SK-N-SH (cell line): ENCODE results near the gene IL1F10. TPM values are rescaled to one million over a fixed set of nuclear protein-coding genes. Genes with fewer than 3 reads are reported as not detected.

Experiments used
- CTCF ChIA-PET: fragments of 300-600, 350-600 bp; formaldehyde crosslinking; extraction: SDS; loops from one replicate; lab custom pipeline; 2021; lab: Yijun Ruan, JAX
- POLR2A ChIA-PET: fragments of 350-600 bp; sonication (Branson Sonifier 250); formaldehyde crosslinking; extraction: SDS; loops from one replicate; lab custom pipeline; 2020; ENCODE audit warnings: antibody characterized with exemption, inconsistent platforms; lab: Yijun Ruan, JAX
- DNase-seq: peaks from one replicate; pipeline ENCODE4 v3.0.0; 2012
- H2AFZ ChIP-seq: fragments of 200-600 bp; sonication (generic); 2 replicates; pipeline ENCODE4 v1.8.1; 2016; ENCODE audit warnings: antibody characterized with exemption, mild to moderate bottlenecking, low read depth
- H3F3A ChIP-seq: fragments of 200-600 bp; sonication (generic); replicated peaks from 2 replicates; pipeline ENCODE3; 2016; ENCODE audit warnings: antibody characterized with exemption, mild to moderate bottlenecking; ENCODE audit not compliant: insufficient read depth
- H3K27ac ChIP-seq, 2 experiments: fragments of 200-500 bp in 1 of 2; fragments of 200-600 bp in 1 of 2; sonication (Bioruptor generic) in 1 of 2; sonication (generic), shearing (Covaris generic) in 1 of 2; 2 replicates each; pipeline versions ENCODE4 v1.5.1 to v1.6.1; 2014 to 2016; ENCODE audit warnings: low read depth in 2 of 2, inconsistent platforms in 1 of 2, low read length in 1 of 2, mild to moderate bottlenecking in 1 of 2, mixed read lengths in 1 of 2
- H3K27me3 ChIP-seq: fragments of 200-600 bp; sonication (generic), shearing (Covaris generic); 2 replicates; pipeline ENCODE4 v1.6.1; 2016; ENCODE audit warnings: mixed run types; ENCODE audit not compliant: insufficient read depth
- H3K36me3 ChIP-seq, 2 experiments: fragments of 200-500 bp in 1 of 2; fragments of 200-600 bp in 1 of 2; sonication (Bioruptor generic) in 1 of 2; sonication (generic) in 1 of 2; replicated peaks in 1 of 2; 2 replicates each; pipeline versions ENCODE3 to v1.5.1; 2014 to 2016; ENCODE audit warnings: low read length in 1 of 2, mild to moderate bottlenecking in 1 of 2; ENCODE audit not compliant: insufficient read depth in 2 of 2, control insufficient read depth in 1 of 2
- H3K4me1 ChIP-seq, 2 experiments: fragments of 200-500 bp in 1 of 2; fragments of 200-600 bp in 1 of 2; sonication (Bioruptor generic) in 1 of 2; sonication (generic), shearing (Covaris generic) in 1 of 2; 2 replicates each; pipeline versions ENCODE4 v1.5.1 to v1.6.1; 2014 to 2016; ENCODE audit warnings: low read depth in 1 of 2, low read length in 1 of 2, mixed run types in 1 of 2; ENCODE audit not compliant: insufficient read depth in 2 of 2, control insufficient read depth in 1 of 2
- H3K4me2 ChIP-seq: fragments of 200-600 bp; sonication (generic), shearing (Covaris generic); 2 replicates; pipeline ENCODE4 v1.6.1; 2017; ENCODE audit warnings: mixed run types
- H3K4me3 ChIP-seq, 2 experiments: fragments of 200-500 bp in 1 of 2; fragments of 200-600 bp in 1 of 2; sonication (Bioruptor generic) in 1 of 2; sonication (generic), shearing (Covaris generic) in 1 of 2; 2 replicates each; pipeline versions ENCODE4 v1.5.1 to v1.8.1; 2014 to 2016; ENCODE audit warnings: low read depth in 2 of 2, inconsistent platforms in 1 of 2, low read length in 1 of 2, mild to moderate bottlenecking in 1 of 2, mixed read lengths in 1 of 2, moderate library complexity in 1 of 2
- H3K79me2 ChIP-seq: fragments of 200-600 bp; sonication (generic); 2 replicates; pipeline ENCODE4 v1.8.1; 2017; ENCODE audit warnings: mild to moderate bottlenecking; ENCODE audit not compliant: insufficient read depth
- H3K9ac ChIP-seq: fragments of 200-600 bp; sonication (generic); 2 replicates; pipeline ENCODE4 v1.6.1; 2017; ENCODE audit warnings: mixed run types
- H3K9me2 ChIP-seq: fragments of 200-600 bp; sonication (generic); 2 replicates; pipeline ENCODE4 v1.6.1; 2017; ENCODE audit warnings: mixed run types
- H3K9me3 ChIP-seq: fragments of 200-600 bp; sonication (generic); 2 replicates; pipeline ENCODE4 v1.6.1; 2017; ENCODE audit warnings: mixed run types, mild to moderate bottlenecking, moderate library complexity
- H4K20me1 ChIP-seq: fragments of 200-600 bp; sonication (generic); 2 replicates; pipeline ENCODE4 v1.6.1; 2017; ENCODE audit warnings: mild to moderate bottlenecking, mixed run types; ENCODE audit not compliant: insufficient read depth
- CTCF ChIP-seq: fragments of 200-600 bp; sonication (generic); IDR thresholded peaks from 2 replicates; pipeline ENCODE4 v1.6.1; 2017; ENCODE audit warnings: antibody characterized with exemption, mild to moderate bottlenecking, moderate library complexity
- EP300 ChIP-seq, 2 experiments: IDR thresholded peaks; 2 replicates each; pipeline versions ENCODE4 v1.4.0 to v1.6.1; 2012; ENCODE audit warnings: borderline replicate concordance in 1 of 2, low read depth in 1 of 2, low read length in 1 of 2
- FOXJ3 ChIP-seq: sonication (generic); formaldehyde crosslinking; IDR thresholded peaks from 2 replicates; pipeline ENCODE4 v1.5.1; 2020; ENCODE audit warnings: mild to moderate bottlenecking, missing genetic modification reagents
- FOXM1 ChIP-seq: IDR thresholded peaks from 2 replicates; pipeline ENCODE4 v1.4.0; 2012; ENCODE audit warnings: low read depth, mild to moderate bottlenecking
- GABPA ChIP-seq: IDR thresholded peaks from 2 replicates; pipeline ENCODE4 v1.4.0; 2012; ENCODE audit warnings: low read depth, mild to moderate bottlenecking
- JUND ChIP-seq: IDR thresholded peaks from 2 replicates; pipeline ENCODE4 v1.4.0; 2012
- MEF2A ChIP-seq: IDR thresholded peaks from 2 replicates; pipeline ENCODE4 v1.4.0; 2012; ENCODE audit warnings: low read depth, borderline replicate concordance
- MXI1 ChIP-seq: IDR thresholded peaks from 2 replicates; pipeline ENCODE4 v1.6.1; 2012; ENCODE audit warnings: mild to moderate bottlenecking, low read depth, low read length, improper control_type of control experiment
- POLR2AphosphoS5 ChIP-seq: IDR thresholded peaks from 2 replicates; pipeline ENCODE4 v1.6.1; 2012; ENCODE audit warnings: low read depth, low read length
- RAD21 ChIP-seq: IDR thresholded peaks from 2 replicates; pipeline ENCODE4 v1.6.1; 2012; ENCODE audit warnings: mild to moderate bottlenecking, low read length
- RCOR1 ChIP-seq: fragments of 150-350 bp; IDR thresholded peaks from 2 replicates; pipeline ENCODE4 v1.6.1; 2017; ENCODE audit warnings: antibody characterized with exemption, low read length
- RXRA ChIP-seq: IDR thresholded peaks from 2 replicates; pipeline ENCODE4 v1.4.0; 2012; ENCODE audit warnings: low read depth, mild to moderate bottlenecking, borderline replicate concordance
- SMC3 ChIP-seq: IDR thresholded peaks from 2 replicates; pipeline ENCODE4 v1.6.1; 2012; ENCODE audit warnings: low read depth, low read length, improper control_type of control experiment
- TCF12 ChIP-seq: IDR thresholded peaks from 2 replicates; pipeline ENCODE4 v1.4.0; 2012
- TEAD4 ChIP-seq: IDR thresholded peaks from 2 replicates; pipeline ENCODE4 v1.4.0; 2012; ENCODE audit warnings: mild to moderate bottlenecking, borderline replicate concordance; ENCODE audit not compliant: insufficient read depth
- polyA plus RNA-seq, 3 experiments: library from polyadenylated mRNA; depleted of rRNA; stranded (reverse); fragments of >200 nt; gene quantifications; 2 replicates each; pipeline ENCODE4 v1.2.3, GENCODE V29; 2012
- TF ChIP-seq, protein P1 (sequence below): fragments of 150-350 bp; IDR thresholded peaks from 2 replicates; pipeline ENCODE4 v1.6.1; 2016; ENCODE audit warnings: mild to moderate bottlenecking, low read depth, low read length
- TF ChIP-seq, protein P2 (sequence below): IDR thresholded peaks from 2 replicates; pipeline ENCODE4 v1.6.1; 2012; ENCODE audit warnings: mild to moderate bottlenecking, low read depth, low read length, moderate library complexity
- TF ChIP-seq, protein P3 (sequence below): IDR thresholded peaks from 2 replicates; pipeline ENCODE4; 2012

Gene IL1F10
- polyA plus RNA-seq, 1 of the 3 experiments (the other 2 are of a cell fraction) = not detected

- Histone ChIP-seq H3K36me3 (no peaks in the 10 kb centered on the region), H3K4me2 (no peak overlapping the region), H3K9me3 (no peaks in the 10 kb centered on the region), H3F3A (no peaks in the 10 kb centered on the region), H2AFZ (no peak overlapping the region), H3K79me2 (no peaks in the 10 kb centered on the region), H3K27me3 (no peaks in the 10 kb centered on the region; the same call in 1 of the 2 replicates), H3K27ac (no peak overlapping the region), H3K4me1 (no peaks in the 10 kb centered on the region), H3K4me3 (no peak overlapping the region), H3K9ac (no peak overlapping the region), H3K9me2 (no peaks in the 10 kb centered on the region), H4K20me1 (no peaks in the 10 kb centered on the region)
- TF ChIP-seq SMC3 = no peak
- TF ChIP-seq MEF2A = no peak
- no peak for TF ChIP-seq RCOR1
- TF ChIP-seq FOXM1 = no peak
- TF ChIP-seq JUND = no peak
- no peak for TF ChIP-seq RXRA
- TF ChIP-seq POLR2AphosphoS5 = no peak
- TF ChIP-seq GABPA = no peak
- TF ChIP-seq, protein P1, sequence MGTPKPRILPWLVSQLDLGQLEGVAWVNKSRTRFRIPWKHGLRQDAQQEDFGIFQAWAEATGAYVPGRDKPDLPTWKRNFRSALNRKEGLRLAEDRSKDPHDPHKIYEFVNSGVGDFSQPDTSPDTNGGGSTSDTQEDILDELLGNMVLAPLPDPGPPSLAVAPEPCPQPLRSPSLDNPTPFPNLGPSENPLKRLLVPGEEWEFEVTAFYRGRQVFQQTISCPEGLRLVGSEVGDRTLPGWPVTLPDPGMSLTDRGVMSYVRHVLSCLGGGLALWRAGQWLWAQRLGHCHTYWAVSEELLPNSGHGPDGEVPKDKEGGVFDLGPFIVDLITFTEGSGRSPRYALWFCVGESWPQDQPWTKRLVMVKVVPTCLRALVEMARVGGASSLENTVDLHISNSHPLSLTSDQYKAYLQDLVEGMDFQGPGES = no peak
- TF ChIP-seq, protein P2, sequence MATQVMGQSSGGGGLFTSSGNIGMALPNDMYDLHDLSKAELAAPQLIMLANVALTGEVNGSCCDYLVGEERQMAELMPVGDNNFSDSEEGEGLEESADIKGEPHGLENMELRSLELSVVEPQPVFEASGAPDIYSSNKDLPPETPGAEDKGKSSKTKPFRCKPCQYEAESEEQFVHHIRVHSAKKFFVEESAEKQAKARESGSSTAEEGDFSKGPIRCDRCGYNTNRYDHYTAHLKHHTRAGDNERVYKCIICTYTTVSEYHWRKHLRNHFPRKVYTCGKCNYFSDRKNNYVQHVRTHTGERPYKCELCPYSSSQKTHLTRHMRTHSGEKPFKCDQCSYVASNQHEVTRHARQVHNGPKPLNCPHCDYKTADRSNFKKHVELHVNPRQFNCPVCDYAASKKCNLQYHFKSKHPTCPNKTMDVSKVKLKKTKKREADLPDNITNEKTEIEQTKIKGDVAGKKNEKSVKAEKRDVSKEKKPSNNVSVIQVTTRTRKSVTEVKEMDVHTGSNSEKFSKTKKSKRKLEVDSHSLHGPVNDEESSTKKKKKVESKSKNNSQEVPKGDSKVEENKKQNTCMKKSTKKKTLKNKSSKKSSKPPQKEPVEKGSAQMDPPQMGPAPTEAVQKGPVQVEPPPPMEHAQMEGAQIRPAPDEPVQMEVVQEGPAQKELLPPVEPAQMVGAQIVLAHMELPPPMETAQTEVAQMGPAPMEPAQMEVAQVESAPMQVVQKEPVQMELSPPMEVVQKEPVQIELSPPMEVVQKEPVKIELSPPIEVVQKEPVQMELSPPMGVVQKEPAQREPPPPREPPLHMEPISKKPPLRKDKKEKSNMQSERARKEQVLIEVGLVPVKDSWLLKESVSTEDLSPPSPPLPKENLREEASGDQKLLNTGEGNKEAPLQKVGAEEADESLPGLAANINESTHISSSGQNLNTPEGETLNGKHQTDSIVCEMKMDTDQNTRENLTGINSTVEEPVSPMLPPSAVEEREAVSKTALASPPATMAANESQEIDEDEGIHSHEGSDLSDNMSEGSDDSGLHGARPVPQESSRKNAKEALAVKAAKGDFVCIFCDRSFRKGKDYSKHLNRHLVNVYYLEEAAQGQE = no peak
- TF ChIP-seq EP300 (IDR thresholded peaks at IDR 0.05; ENCODE audit: borderline replicate concordance in 1 of 2, low read depth in 1 of 2, low read length in 1 of 2) = no peak
- TF ChIP-seq, protein P3, sequence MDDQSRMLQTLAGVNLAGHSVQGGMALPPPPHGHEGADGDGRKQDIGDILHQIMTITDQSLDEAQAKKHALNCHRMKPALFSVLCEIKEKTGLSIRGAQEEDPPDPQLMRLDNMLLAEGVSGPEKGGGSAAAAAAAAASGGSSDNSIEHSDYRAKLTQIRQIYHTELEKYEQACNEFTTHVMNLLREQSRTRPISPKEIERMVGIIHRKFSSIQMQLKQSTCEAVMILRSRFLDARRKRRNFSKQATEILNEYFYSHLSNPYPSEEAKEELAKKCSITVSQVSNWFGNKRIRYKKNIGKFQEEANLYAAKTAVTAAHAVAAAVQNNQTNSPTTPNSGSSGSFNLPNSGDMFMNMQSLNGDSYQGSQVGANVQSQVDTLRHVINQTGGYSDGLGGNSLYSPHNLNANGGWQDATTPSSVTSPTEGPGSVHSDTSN = no peak
- no peak for TF ChIP-seq FOXJ3 (CRISPR knock-in tag)
- TF ChIP-seq RAD21 = no peak
- no peak for TF ChIP-seq MXI1
- no peak for TF ChIP-seq CTCF
- no peak for TF ChIP-seq TEAD4
- TF ChIP-seq TCF12 = no peak
- DNase-seq = no peak
- CTCF ChIA-PET = interaction anchor here (0.7 to 2.4 kb wide), 3 partner anchors 9 to 302 kb away, joined by 3 to 9 read pairs (median 3); no protein-coding TSS in a partner anchor
- POLR2A ChIA-PET = no interaction called here
These were observed 20.6 kb downstream of the IL1F10 start for GRCh38 chr2:113088213-113088992.
